CD4-positive, alpha-beta T cell (primary cell): Measurements from ENCODE around the gene TNS3. TPM values are rescaled to one million over a fixed set of nuclear protein-coding genes. Genes with fewer than 3 reads are reported as not detected.

Experiments used
- ATAC-seq: fragments of 200-7000 bp; cut with Tn5 transposase; one replicate; pipeline ENCODE4 v1.10.0; 2022; ENCODE audit warnings: mild to moderate bottlenecking; ENCODE audit not compliant: poor library complexity
- CTCF ChIA-PET: fragments of 350-600 bp; sonication (Branson Sonifier 250); formaldehyde crosslinking; loops from one replicate; lab custom pipeline; 2021; ENCODE audit warnings: antibody characterized with exemption, inconsistent platforms; lab: Charles Lee
- POLR2A ChIA-PET: fragments of 350-600 bp; sonication (Branson Sonifier 250); formaldehyde crosslinking; loops from one replicate; lab custom pipeline; 2021; ENCODE audit warnings: antibody characterized with exemption, inconsistent platforms; lab: Charles Lee
- DNase-seq, 14 experiments: peaks; one replicate each; pipeline ENCODE4 v3.0.0-alpha.2; 2013 to 2020; ENCODE audit warnings: mixed read lengths in 2 of 14
- H3K27ac ChIP-seq, 2 donors: one replicate each; pipeline versions ENCODE4 v1.5.1 to v1.7.0; 2013; ENCODE audit warnings: low read length in 2 of 2, low read depth in 1 of 2, mild to moderate bottlenecking in 1 of 2
- H3K27me3 ChIP-seq, 2 experiments: 1 replicate in 1 of 2; 2 replicates in 1 of 2; pipeline versions ENCODE4 v1.6.1 to v1.7.0; 2013; ENCODE audit warnings: low read length in 2 of 2, control low read depth in 1 of 2, mild to moderate bottlenecking in 1 of 2, moderate library complexity in 1 of 2; ENCODE audit not compliant: insufficient read depth in 2 of 2, control insufficient read depth in 1 of 2
- H3K36me3 ChIP-seq: one replicate; pipeline ENCODE4 v1.6.1; 2013; ENCODE audit warnings: low read length, control low read depth; ENCODE audit not compliant: insufficient read depth
- H3K4me1 ChIP-seq: one replicate; pipeline ENCODE4 v1.6.1; 2013; ENCODE audit warnings: low read length, control low read depth; ENCODE audit not compliant: insufficient read depth
- H3K4me3 ChIP-seq: one replicate; pipeline ENCODE4 v1.5.1; 2013; ENCODE audit warnings: mild to moderate bottlenecking, low read length, moderate library complexity
- H3K9me3 ChIP-seq, 2 experiments: 1 replicate in 1 of 2; 2 replicates in 1 of 2; pipeline versions ENCODE4 v1.6.1 to v1.7.0; 2013; ENCODE audit warnings: low read length in 2 of 2, mild to moderate bottlenecking in 2 of 2, control low read depth in 1 of 2, moderate library complexity in 1 of 2; ENCODE audit not compliant: control insufficient read depth in 1 of 2, insufficient read depth in 1 of 2
- H3K27ac Mint-ChIP-seq: one replicate; pipeline ENCODE4 v1.8.0; 2020; ENCODE audit warnings: mixed read lengths
- H3K27me3 Mint-ChIP-seq: one replicate; pipeline ENCODE4 v1.8.0; 2021; ENCODE audit warnings: mixed read lengths
- H3K36me3 Mint-ChIP-seq: one replicate; pipeline ENCODE4 v1.8.0; 2021; ENCODE audit warnings: low read depth, mixed read lengths
- H3K4me1 Mint-ChIP-seq: one replicate; pipeline ENCODE4 v1.8.0; 2021; ENCODE audit warnings: low read depth, mixed read lengths
- H3K4me3 Mint-ChIP-seq: one replicate; pipeline ENCODE4 v1.8.0; 2020; ENCODE audit warnings: mild to moderate bottlenecking, mixed read lengths
- H3K9me3 Mint-ChIP-seq: one replicate; pipeline ENCODE4 v1.8.0; 2020; ENCODE audit warnings: mixed read lengths
- intact Hi-C, 2 experiments: fragments of 100-400 bp; cut with DNase I in 1 of 2; cut with micrococcal nuclease in 1 of 2; formaldehyde crosslinking; loops; one replicate each; pipeline versions ENCODE4 v1.15.1 to v1.9.0; 2023 to 2025; cut with DNase I, micrococcal nuclease
- total RNA-seq, 174 experiments: library from RNA in 2 of 174; stranded (reverse) in 2 of 174; gene quantifications; one replicate each; pipeline ENCODE4 v1.2.3 and lab custom pipeline; 2021 to 2026
- TF ChIP-seq, protein P1 (sequence below): fragments of 200-600 bp; IDR thresholded peaks from one replicate; pipeline ENCODE4 v1.8.0; 2022; ENCODE audit warnings: antibody characterized with exemption, mild to moderate bottlenecking

Gene TNS3
- total RNA-seq, 2 experiments from 2014 or later = 0.16 to 0.47 TPM

DNA sequence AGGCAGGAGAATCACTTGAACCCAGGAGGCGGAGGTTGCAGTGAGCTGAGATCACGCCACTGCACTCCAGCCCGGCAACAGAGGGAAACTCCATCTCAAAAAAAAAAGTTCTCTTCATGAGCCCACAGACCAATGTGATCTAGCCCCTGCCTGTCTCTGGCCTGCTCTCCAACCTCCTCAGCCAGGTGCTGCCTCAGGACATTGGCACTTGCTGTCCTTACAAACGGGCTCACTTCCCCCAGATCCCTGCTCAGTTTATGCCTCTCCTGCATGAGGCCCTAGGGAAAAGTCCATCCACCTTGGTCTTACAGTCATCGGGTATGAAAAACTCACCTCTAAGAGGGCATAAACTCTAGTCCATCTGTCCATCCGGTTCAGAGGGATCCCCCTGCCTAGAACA, 32.5 kb downstream of the TNS3 start:
- Mint-ChIP-seq H3K27me3 (no peaks in the 10 kb centered on the region), H3K4me1 (no peaks in the 10 kb centered on the region), H3K36me3 (no peaks in the 10 kb centered on the region), H3K4me3 (no peak overlapping the region), H3K27ac (no peak overlapping the region), H3K9me3 (no peaks in the 10 kb centered on the region)
- CTCF ChIA-PET = no interaction called here
- no peaks in the 10 kb centered on the region for H3K4me1 ChIP-seq
- TF ChIP-seq, protein P1, sequence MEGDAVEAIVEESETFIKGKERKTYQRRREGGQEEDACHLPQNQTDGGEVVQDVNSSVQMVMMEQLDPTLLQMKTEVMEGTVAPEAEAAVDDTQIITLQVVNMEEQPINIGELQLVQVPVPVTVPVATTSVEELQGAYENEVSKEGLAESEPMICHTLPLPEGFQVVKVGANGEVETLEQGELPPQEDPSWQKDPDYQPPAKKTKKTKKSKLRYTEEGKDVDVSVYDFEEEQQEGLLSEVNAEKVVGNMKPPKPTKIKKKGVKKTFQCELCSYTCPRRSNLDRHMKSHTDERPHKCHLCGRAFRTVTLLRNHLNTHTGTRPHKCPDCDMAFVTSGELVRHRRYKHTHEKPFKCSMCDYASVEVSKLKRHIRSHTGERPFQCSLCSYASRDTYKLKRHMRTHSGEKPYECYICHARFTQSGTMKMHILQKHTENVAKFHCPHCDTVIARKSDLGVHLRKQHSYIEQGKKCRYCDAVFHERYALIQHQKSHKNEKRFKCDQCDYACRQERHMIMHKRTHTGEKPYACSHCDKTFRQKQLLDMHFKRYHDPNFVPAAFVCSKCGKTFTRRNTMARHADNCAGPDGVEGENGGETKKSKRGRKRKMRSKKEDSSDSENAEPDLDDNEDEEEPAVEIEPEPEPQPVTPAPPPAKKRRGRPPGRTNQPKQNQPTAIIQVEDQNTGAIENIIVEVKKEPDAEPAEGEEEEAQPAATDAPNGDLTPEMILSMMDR = no peak
- intact Hi-C loops = no loop called here
- H3K27ac ChIP-seq = no peak overlapping the region
- no peaks in the 10 kb centered on the region for H3K36me3 ChIP-seq
- no peak for ATAC-seq
- H3K27me3 ChIP-seq = no peaks in the 10 kb centered on the region
- no peak overlapping the region for H3K4me3 ChIP-seq
- peaks cover 0 to 17% of the 10 kb centered on the region in 2 experiments for H3K9me3 ChIP-seq
- DNase-seq = no peak
- POLR2A ChIA-PET = no interaction called here

DNA sequence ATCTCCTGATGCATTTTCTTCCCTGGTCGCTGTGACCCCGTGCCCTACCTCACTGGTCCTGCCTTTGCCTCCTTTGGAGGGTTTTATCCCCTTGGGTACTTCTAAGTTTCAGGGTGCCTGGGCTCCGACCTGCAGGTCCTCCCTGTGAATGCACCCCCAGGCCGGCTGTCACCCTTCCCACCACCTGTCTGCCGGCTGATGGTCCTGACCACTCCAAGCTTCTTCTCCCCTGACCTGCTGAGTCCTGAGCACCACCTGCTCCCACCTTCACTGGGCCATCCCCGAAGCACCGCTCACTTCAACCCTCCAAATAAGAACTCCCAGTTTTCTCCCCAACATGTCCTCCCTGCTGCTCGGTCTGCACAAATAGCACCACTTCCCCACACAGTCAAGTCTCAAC, 33.4 kb downstream of the TNS3 start:
- no peaks in the 10 kb centered on the region for H3K27me3 ChIP-seq
- TF ChIP-seq, protein P1 = no peak
- Mint-ChIP-seq H3K27ac (no peak overlapping the region), H3K27me3 (no peaks in the 10 kb centered on the region), H3K36me3 (no peaks in the 10 kb centered on the region), H3K4me1 (no peaks in the 10 kb centered on the region), H3K4me3 (no peak overlapping the region), H3K9me3 (no peaks in the 10 kb centered on the region)
- no peak overlapping the region for H3K27ac ChIP-seq
- ATAC-seq = no peak
- H3K36me3 ChIP-seq = no peaks in the 10 kb centered on the region
- CTCF ChIA-PET = no interaction called here
- intact Hi-C loops = no loop called here
- H3K4me1 ChIP-seq = no peaks in the 10 kb centered on the region
- POLR2A ChIA-PET = no interaction called here
- H3K9me3 ChIP-seq = peaks cover 0 to 17% of the 10 kb centered on the region in 2 experiments
- no peak overlapping the region for H3K4me3 ChIP-seq
- no peak for DNase-seq

DNA sequence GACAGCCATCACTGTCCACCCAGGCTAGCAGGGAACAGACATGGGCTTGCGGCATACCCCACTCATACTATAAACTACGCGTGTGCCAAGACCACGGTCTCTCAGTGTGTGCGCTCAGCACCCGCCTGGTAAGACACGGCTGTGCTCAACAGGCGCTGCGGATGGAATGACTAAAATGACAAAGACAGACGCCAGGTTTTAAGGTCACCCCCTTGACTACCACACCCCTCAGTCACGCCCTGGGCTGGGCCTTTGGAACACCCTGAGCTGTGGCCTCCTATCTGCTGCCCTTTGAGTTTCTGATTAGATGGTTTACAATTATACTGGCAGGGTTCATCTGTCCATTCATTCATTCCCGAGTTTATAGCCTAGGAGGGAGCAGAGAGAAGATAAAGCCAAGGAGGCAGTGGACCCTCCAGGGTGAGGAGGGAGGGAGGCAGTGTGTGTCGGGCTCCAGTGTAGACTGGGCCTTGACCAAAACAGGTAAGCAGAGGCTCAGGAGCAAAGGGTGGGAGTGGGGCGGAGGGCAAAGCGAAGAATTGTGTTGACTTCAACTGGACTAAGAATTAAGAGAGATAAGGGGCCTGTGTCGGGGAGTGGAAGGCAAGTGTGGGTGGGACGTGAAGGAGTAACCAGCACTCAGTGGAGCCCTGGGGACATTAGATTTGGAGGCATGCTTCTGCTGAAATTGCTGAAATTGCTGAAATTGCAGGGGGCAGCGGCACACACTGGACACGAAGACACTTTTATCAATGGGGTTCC, 35.0 kb downstream of the TNS3 start:
- CTCF ChIA-PET = no interaction called here
- ATAC-seq = no peak
- Histone ChIP-seq H3K4me3 (no peak overlapping the region), H3K27ac (no peak overlapping the region), H3K36me3 (no peaks in the 10 kb centered on the region), H3K9me3 (peaks cover 0 to 17% of the 10 kb centered on the region in 2 experiments), H3K4me1 (no peaks in the 10 kb centered on the region), H3K27me3 (no peaks in the 10 kb centered on the region)
- Mint-ChIP-seq H3K9me3 (no peaks in the 10 kb centered on the region), H3K27ac (no peak overlapping the region), H3K27me3 (no peaks in the 10 kb centered on the region), H3K36me3 (no peaks in the 10 kb centered on the region), H3K4me1 (no peaks in the 10 kb centered on the region), H3K4me3 (no peak overlapping the region)
- POLR2A ChIA-PET = no interaction called here
- intact Hi-C loops = no loop called here
- TF ChIP-seq, protein P1 = no peak
- no peak for DNase-seq
